ENCODE data around the gene KNSTRN.

KNSTRN gene

GRCh38 chr15:40435710-40436089, 53.2 kb downstream of the KNSTRN start:
- Histone ChIP-seq H3K9me3 (ENCODE audit: insufficient read depth, low read length) (no peaks in the 10 kb centered on the region), H3K9me2 (replicated peaks; ENCODE audit: insufficient read depth, low read length) (no peaks in the 10 kb centered on the region), H3K4me2 (ENCODE audit: low read depth, low read length, poor library complexity, severe bottlenecking) (no peak overlapping the region), H3K27me3 (ENCODE audit: low read length) (no peaks in the 10 kb centered on the region), H4K20me1 (ENCODE audit: low read depth, low read length) (no peaks in the 10 kb centered on the region), H3K9ac (ENCODE audit: low read length) (no peak overlapping the region), H3K27ac (ENCODE audit: low read depth, low read length) (no peak overlapping the region), H2AFZ (ENCODE audit: low read depth, low read length, severe bottlenecking) (no peak overlapping the region), H3F3A (ENCODE audit: insufficient read depth) (no peaks in the 10 kb centered on the region), H3K79me2 (ENCODE audit: insufficient read depth, low read length) (no peaks in the 10 kb centered on the region), H3K36me3 (ENCODE audit: low read length) (no peaks in the 10 kb centered on the region), H3K4me3 (ENCODE audit: insufficient read depth, low read length, poor library complexity, severe bottlenecking) (no peak overlapping the region)
- TF ChIP-seq, protein P1, sequence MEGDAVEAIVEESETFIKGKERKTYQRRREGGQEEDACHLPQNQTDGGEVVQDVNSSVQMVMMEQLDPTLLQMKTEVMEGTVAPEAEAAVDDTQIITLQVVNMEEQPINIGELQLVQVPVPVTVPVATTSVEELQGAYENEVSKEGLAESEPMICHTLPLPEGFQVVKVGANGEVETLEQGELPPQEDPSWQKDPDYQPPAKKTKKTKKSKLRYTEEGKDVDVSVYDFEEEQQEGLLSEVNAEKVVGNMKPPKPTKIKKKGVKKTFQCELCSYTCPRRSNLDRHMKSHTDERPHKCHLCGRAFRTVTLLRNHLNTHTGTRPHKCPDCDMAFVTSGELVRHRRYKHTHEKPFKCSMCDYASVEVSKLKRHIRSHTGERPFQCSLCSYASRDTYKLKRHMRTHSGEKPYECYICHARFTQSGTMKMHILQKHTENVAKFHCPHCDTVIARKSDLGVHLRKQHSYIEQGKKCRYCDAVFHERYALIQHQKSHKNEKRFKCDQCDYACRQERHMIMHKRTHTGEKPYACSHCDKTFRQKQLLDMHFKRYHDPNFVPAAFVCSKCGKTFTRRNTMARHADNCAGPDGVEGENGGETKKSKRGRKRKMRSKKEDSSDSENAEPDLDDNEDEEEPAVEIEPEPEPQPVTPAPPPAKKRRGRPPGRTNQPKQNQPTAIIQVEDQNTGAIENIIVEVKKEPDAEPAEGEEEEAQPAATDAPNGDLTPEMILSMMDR (IDR thresholded peaks at IDR 0.05; ENCODE audit: insufficient read depth, low read length, poor library complexity, severe bottlenecking): no peak
- no peak for TF ChIP-seq EZH2phosphoT487 (conservative IDR thresholded peaks at IDR 0.05; ENCODE audit: low read length)

- no peaks in the 10 kb centered on the region for H4K20me1 ChIP-seq (ENCODE audit: low read depth, low read length)
- no peak overlapping the region for H3K9ac ChIP-seq (ENCODE audit: low read length)
- no peaks in the 10 kb centered on the region for H3K9me2 ChIP-seq (replicated peaks; ENCODE audit: insufficient read depth, low read length)
- no peak overlapping the region for H2AFZ ChIP-seq (ENCODE audit: low read depth, low read length, severe bottlenecking)
- H3K27me3 ChIP-seq (ENCODE audit: low read length): no peaks in the 10 kb centered on the region
- no peaks in the 10 kb centered on the region for H3K9me3 ChIP-seq (ENCODE audit: insufficient read depth, low read length)
- TF ChIP-seq EZH2phosphoT487 (conservative IDR thresholded peaks at IDR 0.05; ENCODE audit: low read length): no peak
- TF ChIP-seq, protein P1 (IDR thresholded peaks at IDR 0.05; ENCODE audit: insufficient read depth, low read length, poor library complexity, severe bottlenecking): no peak
- H3K4me3 ChIP-seq (ENCODE audit: insufficient read depth, low read length, poor library complexity, severe bottlenecking): no peak overlapping the region
- H3K4me2 ChIP-seq (ENCODE audit: low read depth, low read length, poor library complexity, severe bottlenecking): no peak overlapping the region
- H3K79me2 ChIP-seq (ENCODE audit: insufficient read depth, low read length): no peaks in the 10 kb centered on the region
- no peaks in the 10 kb centered on the region for H3K36me3 ChIP-seq (ENCODE audit: low read length)
- H3K27ac ChIP-seq (ENCODE audit: low read depth, low read length): no peak overlapping the region
- H3F3A ChIP-seq (ENCODE audit: insufficient read depth): no peaks in the 10 kb centered on the region
These were observed 53.8 kb downstream of the KNSTRN start for GRCh38 chr15:40436116-40436891.

DNA sequence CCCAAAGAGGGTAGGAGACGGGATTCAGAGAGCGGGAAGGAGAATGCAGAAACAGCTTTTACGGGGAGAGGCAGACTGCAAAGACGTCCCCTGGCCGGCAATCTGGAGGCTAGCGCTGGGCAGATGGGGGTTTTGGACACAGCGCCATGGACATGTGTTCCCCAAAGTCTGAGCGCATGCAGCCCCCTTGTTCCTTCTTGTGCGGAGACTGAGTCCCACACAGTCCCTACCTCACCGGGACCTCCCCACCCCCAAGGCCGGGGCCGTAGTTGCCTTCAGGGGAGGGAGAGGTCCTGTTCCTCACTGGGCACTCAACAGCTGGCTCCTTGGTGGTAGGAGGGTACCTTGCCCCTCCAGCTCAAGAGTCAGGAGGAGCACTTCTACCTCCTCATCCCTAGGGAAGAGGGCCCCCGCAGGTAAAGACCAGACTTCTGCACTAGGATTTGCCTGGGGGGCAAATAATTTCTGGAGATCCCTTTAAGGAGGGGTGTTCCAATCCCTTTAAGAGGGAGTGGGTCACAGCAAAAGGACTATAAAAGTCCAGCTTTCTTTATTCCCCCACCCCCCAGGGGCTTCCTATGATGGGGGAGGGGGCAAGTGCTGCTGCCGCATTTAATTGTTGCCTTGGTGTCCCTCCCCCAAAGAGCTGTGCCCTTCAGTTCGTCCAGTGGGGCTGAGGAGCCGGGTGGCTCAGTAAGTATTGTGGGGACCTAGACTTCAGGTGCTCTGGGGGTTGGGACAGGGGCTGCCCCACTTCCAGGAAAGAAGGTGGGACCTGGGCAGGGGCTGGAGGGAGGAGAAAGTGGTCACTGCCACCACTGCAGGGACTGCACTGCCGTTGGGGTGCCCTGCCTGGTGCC, 54.6 kb downstream of the KNSTRN start:
- H3K79me2 ChIP-seq (ENCODE audit: insufficient read depth, low read length): peaks cover 5% of the 10 kb centered on the region; the same call in 1 of the 2 replicates
- H3F3A ChIP-seq (ENCODE audit: insufficient read depth): no peaks in the 10 kb centered on the region
- H3K36me3 ChIP-seq (ENCODE audit: low read length): no peaks in the 10 kb centered on the region
- H3K9me2 ChIP-seq (replicated peaks; ENCODE audit: insufficient read depth, low read length): no peaks in the 10 kb centered on the region
- H3K4me2 ChIP-seq (ENCODE audit: low read depth, low read length, poor library complexity, severe bottlenecking): no peak overlapping the region
- H3K27ac ChIP-seq (ENCODE audit: low read depth, low read length): no peak overlapping the region
- H3K4me3 ChIP-seq (ENCODE audit: insufficient read depth, low read length, poor library complexity, severe bottlenecking): no peak overlapping the region
- TF ChIP-seq EZH2phosphoT487 (conservative IDR thresholded peaks at IDR 0.05; ENCODE audit: low read length): no peak
- TF ChIP-seq, protein P1 (IDR thresholded peaks at IDR 0.05; ENCODE audit: insufficient read depth, low read length, poor library complexity, severe bottlenecking): no peak
- H3K9ac ChIP-seq (ENCODE audit: low read length): no peak overlapping the region
- H4K20me1 ChIP-seq (ENCODE audit: low read depth, low read length): no peaks in the 10 kb centered on the region
- H3K27me3 ChIP-seq (ENCODE audit: low read length): no peaks in the 10 kb centered on the region
- H3K9me3 ChIP-seq (ENCODE audit: insufficient read depth, low read length): no peaks in the 10 kb centered on the region
- H2AFZ ChIP-seq (ENCODE audit: low read depth, low read length, severe bottlenecking): no peak overlapping the region
